ENCODE measurements around the gene ALS2CL. TPM values are rescaled to one million over a fixed set of nuclear protein-coding genes. Genes with fewer than 3 reads are reported as not detected.
A peak's percentile ranks its signal among the peaks of the same experiment; 100 is the strongest.

The ALS2CL gene
- total and polyA plus RNA-seq, 2 experiments from 2014 or later, result 14.4 to 15.2 TPM

DNA sequence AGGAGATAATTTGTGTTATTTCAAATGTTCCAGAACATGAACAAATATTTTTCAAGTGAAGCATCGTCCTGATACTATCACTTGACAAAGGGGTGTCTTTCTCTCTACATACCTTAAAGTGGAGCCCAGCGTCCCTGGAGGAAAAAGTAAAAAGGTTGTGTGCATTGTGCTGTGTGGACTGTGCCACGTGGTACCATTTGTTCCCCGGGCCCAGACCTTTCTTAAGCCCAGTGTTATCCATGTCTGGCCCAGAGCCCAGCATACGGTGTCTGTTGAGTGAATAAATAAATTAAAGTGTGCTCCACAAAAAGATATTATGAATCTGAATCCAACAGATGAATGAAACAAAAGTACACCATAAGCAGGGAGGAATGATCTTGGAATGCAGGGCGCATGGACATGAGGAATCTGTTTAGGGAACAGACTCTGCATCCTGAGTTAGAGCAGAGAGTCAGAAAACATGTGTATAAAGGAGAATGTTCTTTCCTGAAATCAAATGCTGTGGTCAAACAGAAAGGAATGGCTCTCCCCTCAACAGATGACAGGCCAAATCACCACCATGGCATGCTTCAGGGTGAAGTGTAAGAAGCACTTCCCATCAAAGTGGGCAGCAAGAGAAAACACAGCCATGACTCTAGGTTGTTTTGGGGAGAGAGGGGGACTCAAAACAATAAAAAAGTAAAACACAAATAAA is 32.3 kb upstream of the ALS2CL start:
- DNase-seq (ENCODE audit: low spot score), result no peak
- no peak for TF ChIP-seq EZH2phosphoT487 (IDR thresholded peaks at IDR 0.05; ENCODE audit: low read depth, severe bottlenecking, unreplicated experiment)
- TF ChIP-seq, protein P1, sequence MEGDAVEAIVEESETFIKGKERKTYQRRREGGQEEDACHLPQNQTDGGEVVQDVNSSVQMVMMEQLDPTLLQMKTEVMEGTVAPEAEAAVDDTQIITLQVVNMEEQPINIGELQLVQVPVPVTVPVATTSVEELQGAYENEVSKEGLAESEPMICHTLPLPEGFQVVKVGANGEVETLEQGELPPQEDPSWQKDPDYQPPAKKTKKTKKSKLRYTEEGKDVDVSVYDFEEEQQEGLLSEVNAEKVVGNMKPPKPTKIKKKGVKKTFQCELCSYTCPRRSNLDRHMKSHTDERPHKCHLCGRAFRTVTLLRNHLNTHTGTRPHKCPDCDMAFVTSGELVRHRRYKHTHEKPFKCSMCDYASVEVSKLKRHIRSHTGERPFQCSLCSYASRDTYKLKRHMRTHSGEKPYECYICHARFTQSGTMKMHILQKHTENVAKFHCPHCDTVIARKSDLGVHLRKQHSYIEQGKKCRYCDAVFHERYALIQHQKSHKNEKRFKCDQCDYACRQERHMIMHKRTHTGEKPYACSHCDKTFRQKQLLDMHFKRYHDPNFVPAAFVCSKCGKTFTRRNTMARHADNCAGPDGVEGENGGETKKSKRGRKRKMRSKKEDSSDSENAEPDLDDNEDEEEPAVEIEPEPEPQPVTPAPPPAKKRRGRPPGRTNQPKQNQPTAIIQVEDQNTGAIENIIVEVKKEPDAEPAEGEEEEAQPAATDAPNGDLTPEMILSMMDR (IDR thresholded peaks at IDR 0.05; ENCODE audit: poor library complexity), result no peak
- no peak for TF ChIP-seq EZH2 (IDR thresholded peaks at IDR 0.05; ENCODE audit: borderline replicate concordance)
- no peaks in the 10 kb centered on the region for H4K20me1 ChIP-seq (ENCODE audit: insufficient read depth, poor library complexity, severe bottlenecking)
- 64% methylated on average over 6 of the region's 6 CpGs for WGBS (ENCODE audit: low lambda C conversion rate, missing lambda C conversion rate)
- no peaks in the 10 kb centered on the region for H3K9me2 ChIP-seq (replicated peaks; ENCODE audit: insufficient read depth)
- H3K9me3 ChIP-seq (ENCODE audit: low read depth), result no peaks in the 10 kb centered on the region
- H2AFZ ChIP-seq, result no peak overlapping the region
- H3K4me3 ChIP-seq, result no peak overlapping the region
- H3K4me2 ChIP-seq, result peak overlapping the region; percentile 23
- peaks cover 6% of the 10 kb centered on the region for H3K4me1 ChIP-seq (ENCODE audit: insufficient read depth)
- no peaks in the 10 kb centered on the region for H3K27me3 ChIP-seq
- H3K79me2 ChIP-seq, result no peaks in the 10 kb centered on the region
- H3K36me3 ChIP-seq (replicated peaks; ENCODE audit: insufficient read depth, low read depth), result no peaks in the 10 kb centered on the region
- H3K27ac ChIP-seq, result peak overlapping the region; percentile 74

- no peaks in the 10 kb centered on the region for H3K79me2 ChIP-seq
- H3K4me1 ChIP-seq (ENCODE audit: insufficient read depth), result peaks cover 6% of the 10 kb centered on the region
- no peak for TF ChIP-seq EZH2 (IDR thresholded peaks at IDR 0.05; ENCODE audit: borderline replicate concordance)
- TF ChIP-seq, protein P1 (IDR thresholded peaks at IDR 0.05; ENCODE audit: poor library complexity), result no peak
- TF ChIP-seq EZH2phosphoT487 (IDR thresholded peaks at IDR 0.05; ENCODE audit: low read depth, severe bottlenecking, unreplicated experiment), result no peak
- no peak overlapping the region for H3K4me3 ChIP-seq
- no peak overlapping the region for H2AFZ ChIP-seq
- H3K27ac ChIP-seq, result peak overlapping the region; percentile 74
- H3K36me3 ChIP-seq (replicated peaks; ENCODE audit: insufficient read depth, low read depth), result no peaks in the 10 kb centered on the region
- no peaks in the 10 kb centered on the region for H3K9me3 ChIP-seq (ENCODE audit: low read depth)
- no peak for DNase-seq (ENCODE audit: low spot score)
- no peak overlapping the region for H3K4me2 ChIP-seq
- no peaks in the 10 kb centered on the region for H3K9me2 ChIP-seq (replicated peaks; ENCODE audit: insufficient read depth)
- no peaks in the 10 kb centered on the region for H3K27me3 ChIP-seq
- H4K20me1 ChIP-seq (ENCODE audit: insufficient read depth, poor library complexity, severe bottlenecking), result no peaks in the 10 kb centered on the region
- 87% methylated on average over 4 of the region's 4 CpGs for WGBS (ENCODE audit: low lambda C conversion rate, missing lambda C conversion rate)
Measured at GRCh38 chr3:46724424-46724823, 30.9 kb upstream of the ALS2CL start.

- WGBS (ENCODE audit: low lambda C conversion rate, missing lambda C conversion rate), result 99% methylated on average over 5 of the region's 5 CpGs
- no peaks in the 10 kb centered on the region for H3K36me3 ChIP-seq (replicated peaks; ENCODE audit: insufficient read depth, low read depth)
- H4K20me1 ChIP-seq (ENCODE audit: insufficient read depth, poor library complexity, severe bottlenecking), result no peaks in the 10 kb centered on the region
- peaks cover 6% of the 10 kb centered on the region for H3K4me1 ChIP-seq (ENCODE audit: insufficient read depth)
- H2AFZ ChIP-seq, result no peak overlapping the region
- no peak for DNase-seq (ENCODE audit: low spot score)
- no peaks in the 10 kb centered on the region for H3K9me3 ChIP-seq (ENCODE audit: low read depth)
- no peak overlapping the region for H3K4me3 ChIP-seq
- H3K9me2 ChIP-seq (replicated peaks; ENCODE audit: insufficient read depth), result no peaks in the 10 kb centered on the region
- no peaks in the 10 kb centered on the region for H3K27me3 ChIP-seq
- no peak overlapping the region for H3K4me2 ChIP-seq
- no peaks in the 10 kb centered on the region for H3K79me2 ChIP-seq
- TF ChIP-seq EZH2 (IDR thresholded peaks at IDR 0.05; ENCODE audit: borderline replicate concordance) (no peak), EZH2phosphoT487 (IDR thresholded peaks at IDR 0.05; ENCODE audit: low read depth, severe bottlenecking, unreplicated experiment) (no peak)
- TF ChIP-seq, protein P1 (IDR thresholded peaks at IDR 0.05; ENCODE audit: poor library complexity), result no peak
- H3K27ac ChIP-seq, result no peak overlapping the region
Measured at GRCh38 chr3:46722443-46722842, 29.0 kb upstream of the ALS2CL start.

Measured in hepatocyte (in vitro differentiated cells).